HG03432 (cell line): ENCODE data around the gene TOGARAM2.

Source experiments
- ATAC-seq: cut with Tn5 transposase; IDR thresholded peaks from one replicate; pipeline ENCODE4 v1.9.1; 2021; ENCODE audit warnings: mild to moderate bottlenecking, moderate library complexity; ENCODE audit not compliant: unreplicated experiment

The TOGARAM2 gene

GRCh38 chr2:29016504-29016903 is 35.4 kb downstream of the TOGARAM2 start:
- no peak for ATAC-seq

DNA sequence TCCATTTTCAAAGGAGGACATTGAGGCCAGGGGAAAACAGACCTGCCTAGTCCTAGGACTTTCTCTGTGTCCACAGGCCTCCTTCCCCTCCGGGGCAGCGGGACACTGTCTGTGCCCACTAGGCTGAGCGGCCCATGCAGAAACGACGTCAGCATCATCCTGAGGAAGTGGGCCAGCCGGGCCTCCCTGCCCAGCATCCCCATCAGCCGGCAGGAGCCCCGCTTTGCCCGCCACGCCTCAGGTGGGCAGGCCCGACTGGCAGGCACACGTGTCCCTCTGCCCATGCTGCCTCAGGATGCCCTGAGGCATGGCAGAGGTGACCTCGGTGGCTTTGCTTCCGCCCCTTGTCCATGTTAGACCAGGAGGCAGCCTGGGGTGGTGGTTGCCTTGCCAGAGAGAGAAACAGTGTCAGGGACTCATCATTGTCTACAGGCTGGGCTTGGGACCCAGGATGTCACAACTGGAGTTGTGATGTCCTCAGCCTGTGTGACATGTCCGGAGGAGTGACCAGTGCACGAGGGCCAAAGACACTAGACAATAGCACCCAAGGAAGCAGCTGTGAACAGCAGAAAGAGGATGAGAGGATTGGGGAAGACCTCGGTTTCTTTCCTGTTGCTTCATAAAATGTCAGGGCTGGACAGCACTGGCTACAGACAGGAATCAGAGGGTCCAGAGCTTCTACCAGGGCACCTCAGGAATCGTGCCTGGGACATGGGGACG is 36.8 kb downstream of the TOGARAM2 start:
- no peak for ATAC-seq

GRCh38 chr2:29021886-29022285 is 40.8 kb downstream of the TOGARAM2 start:
- no peak for ATAC-seq

DNA sequence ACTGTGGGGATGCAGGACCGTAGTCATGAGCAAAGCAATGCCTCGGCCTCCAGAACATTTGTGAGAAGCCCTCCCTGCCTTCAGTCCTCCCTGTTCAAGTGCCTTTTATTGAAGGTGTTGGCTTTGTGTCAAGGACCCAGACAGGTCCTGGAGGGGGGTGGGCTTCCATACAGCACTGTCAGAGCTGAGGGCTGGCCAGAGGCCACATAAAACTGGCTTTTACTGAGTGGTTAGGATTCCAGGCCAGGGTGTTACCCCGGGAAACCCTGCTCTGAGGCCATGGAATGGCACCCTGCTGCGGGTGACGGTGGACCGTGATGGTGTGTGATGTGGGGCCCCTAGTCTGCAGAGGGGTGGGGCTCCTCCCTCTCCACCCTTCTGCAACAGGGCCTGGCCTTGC is 41.6 kb downstream of the TOGARAM2 start:
- ATAC-seq = no peak

DNA sequence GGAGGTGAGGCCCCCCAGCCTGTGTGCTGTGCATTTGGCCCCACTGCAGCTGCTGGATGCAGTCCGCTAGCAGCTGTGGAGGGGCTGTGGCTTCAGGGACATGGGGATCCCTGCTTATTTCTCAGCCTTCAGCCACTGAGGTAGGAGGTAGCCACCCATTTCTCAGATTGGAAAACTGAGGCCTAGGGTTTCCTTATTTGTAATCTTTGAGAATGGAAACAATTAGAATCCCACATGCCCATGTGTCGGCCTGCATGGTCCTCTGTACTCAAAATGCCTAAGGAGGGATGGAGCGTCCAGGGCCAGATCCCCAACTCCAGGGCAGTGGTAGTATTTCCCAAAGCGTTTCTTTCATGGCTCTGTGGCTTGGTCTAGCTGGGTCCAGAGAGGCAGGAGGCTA is 42.1 kb downstream of the TOGARAM2 start:
- no peak for ATAC-seq

GRCh38 chr2:29024882-29025430 is 43.9 kb downstream of the TOGARAM2 start:
- no peak for ATAC-seq

GRCh38 chr2:29025711-29026110 is 44.6 kb downstream of the TOGARAM2 start:
- no peak for ATAC-seq

DNA sequence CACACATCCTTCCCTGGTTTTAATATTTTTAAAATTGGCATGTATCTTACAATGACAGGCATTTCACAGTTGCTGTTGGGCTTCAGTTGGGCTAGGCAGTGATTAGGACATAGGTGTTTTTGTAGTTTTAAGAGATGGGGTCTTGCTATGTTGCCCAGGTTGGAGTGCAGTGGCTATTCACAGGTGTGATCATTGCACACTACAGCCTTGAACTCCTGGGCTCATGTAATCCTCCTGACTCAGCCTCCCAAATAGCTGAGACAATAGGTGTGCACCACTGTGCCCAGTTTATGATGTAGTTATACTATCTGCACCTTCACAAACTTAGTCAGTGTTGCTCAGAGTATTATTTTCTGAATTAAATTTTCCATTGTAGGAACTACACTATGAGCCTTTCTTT is 49.9 kb downstream of the TOGARAM2 start:
- ATAC-seq = no peak

DNA sequence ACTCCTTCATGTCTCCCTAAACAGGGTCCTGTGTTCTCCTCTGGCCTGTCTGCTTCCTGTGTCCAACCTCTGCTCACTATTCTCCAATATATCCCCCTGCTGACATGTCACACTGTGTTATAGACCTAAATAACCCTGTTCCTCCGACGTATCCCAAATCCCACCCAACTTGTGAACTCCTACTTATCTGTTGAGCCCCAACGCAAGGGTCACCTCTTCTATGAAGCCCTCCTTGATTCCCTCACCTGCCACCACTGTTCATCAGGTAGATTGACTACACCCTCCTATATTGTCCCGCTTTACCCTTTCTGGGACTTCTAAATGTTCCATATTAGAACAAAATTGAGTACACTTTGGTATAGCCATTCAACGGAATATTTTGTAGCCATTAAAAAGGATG is 51.1 kb downstream of the TOGARAM2 start:
- no peak for ATAC-seq

DNA sequence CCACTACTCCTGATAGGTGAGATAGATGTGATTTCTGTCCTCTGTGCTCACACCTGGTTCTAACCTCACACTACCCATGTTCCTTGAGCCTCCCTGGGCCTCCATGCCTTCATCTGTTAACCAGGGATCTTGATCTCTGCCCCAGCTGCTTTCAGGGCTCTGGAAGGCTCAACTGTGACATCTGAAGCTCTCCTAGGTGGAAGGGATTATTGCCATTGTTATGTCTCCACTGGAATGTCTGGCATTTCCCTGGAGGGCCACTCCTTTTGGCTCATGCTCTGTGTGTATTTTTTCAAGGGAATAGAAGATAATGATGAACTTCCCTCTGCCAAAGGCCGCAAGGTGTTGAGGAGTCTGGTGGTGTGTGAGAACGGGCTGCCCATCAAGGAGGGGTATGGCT is 52.1 kb downstream of the TOGARAM2 start:
- ATAC-seq = no peak

DNA sequence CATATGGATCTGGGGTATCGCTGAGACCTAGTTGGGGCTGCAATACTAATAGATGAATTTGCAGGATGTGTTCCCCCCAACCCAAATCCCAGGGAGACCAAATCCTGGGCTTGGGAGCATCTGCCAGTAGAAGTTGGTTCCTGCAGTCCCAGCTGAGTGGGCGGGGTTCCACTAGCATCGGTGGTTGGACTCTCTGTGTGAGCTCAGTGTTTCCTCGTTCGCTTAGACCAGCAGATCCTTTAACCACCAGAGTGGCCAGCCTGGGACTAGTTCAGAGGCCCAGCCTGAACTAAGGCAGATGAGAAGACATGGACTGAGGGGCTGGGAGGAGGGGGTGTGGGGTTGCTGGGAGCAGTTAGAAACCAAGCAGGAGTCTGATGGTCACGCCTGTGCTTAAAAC is 52.6 kb downstream of the TOGARAM2 start:
- no peak for ATAC-seq

GRCh38 chr2:29035016-29035745 is 54.1 kb downstream of the TOGARAM2 start:
- no peak for ATAC-seq

- peak; percentile 66 for ATAC-seq
Observed at GRCh38 chr2:29039718-29040480, 58.8 kb downstream of the TOGARAM2 start.

GRCh38 chr2:29040552-29040951 is 59.5 kb downstream of the TOGARAM2 start:
- no peak for ATAC-seq

- no peak for ATAC-seq
Observed at GRCh38 chr2:29041161-29041660, 60.1 kb downstream of the TOGARAM2 start.

- no peak for ATAC-seq
Observed at GRCh38 chr2:29042561-29043075, 61.5 kb downstream of the TOGARAM2 start.

DNA sequence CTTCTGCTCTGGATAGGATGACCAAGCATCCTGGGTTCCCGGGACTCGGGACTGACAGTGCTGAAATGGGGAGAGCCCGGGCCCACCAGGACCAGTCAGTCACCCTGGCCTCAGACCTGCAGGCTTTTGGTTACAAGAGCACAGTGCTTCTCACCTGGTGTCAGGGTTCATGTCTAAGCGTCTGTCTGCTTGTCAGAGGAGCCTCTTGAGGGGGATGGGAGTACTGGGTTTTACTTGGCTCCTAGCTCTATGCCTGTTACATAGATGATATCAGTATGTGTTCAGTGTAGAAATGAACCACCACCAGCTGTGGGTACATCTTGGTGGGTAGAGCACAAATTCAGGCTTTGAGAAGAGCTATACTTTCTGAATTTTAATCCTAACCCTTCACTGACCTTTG is 63.4 kb downstream of the TOGARAM2 start:
- ATAC-seq = no peak

DNA sequence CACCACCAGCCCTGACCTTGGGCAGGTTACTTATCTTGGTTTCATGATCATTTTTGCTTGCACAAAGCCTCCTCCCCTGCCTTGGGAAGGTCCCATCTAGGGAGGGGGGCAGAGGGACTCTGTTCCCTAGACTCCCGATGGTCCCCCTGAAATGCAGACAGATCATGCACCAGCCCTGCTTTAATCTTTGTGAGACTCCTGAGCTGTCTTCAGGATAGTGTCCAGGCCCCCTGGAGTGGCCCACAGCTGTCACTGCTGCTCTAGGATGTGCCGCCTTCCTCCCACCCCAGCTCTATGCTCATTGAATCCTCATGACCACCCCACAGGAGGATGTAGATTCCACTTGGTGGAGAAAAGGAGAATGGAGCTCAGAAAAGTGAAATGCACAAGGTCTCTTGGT is 65.2 kb downstream of the TOGARAM2 start:
- no peak for ATAC-seq

DNA sequence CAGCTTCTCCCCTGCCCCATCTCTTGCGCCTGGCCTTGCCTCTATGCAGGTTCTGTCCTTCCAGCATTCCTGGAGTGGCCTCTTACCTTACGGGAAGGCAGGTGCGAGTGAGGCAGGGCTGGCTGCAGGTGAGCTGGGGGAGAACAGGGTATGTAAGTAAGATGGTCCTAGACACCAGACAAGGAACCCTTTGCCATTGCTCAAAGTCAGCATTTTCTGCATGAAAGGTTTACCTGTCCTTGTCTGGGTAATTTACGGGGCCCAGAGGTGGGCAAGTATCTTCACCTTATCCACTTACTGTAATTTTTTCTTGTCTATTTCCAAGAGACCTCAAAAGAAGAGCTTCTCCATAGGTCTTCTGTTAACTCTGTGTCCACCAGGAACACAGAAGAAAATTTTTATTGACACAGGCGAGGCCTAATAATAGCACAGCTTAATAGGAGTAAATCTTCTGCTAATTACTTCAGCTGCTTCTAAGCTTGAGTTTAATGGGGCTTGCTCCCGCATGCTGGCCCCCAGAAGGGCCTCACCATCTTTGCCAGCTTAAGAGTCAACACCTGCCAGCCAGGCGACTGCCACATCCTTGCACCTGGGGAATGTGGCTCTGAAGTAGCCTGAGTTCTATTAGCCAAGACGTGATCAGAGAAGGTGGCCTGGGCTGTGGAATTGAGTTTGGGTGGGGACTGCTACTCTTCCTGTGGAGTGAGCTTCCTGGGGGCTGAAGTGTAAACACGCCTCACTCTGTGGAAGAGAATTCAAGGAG is 66.2 kb downstream of the TOGARAM2 start:
- ATAC-seq = no peak

GRCh38 chr2:29050591-29050990 is 69.5 kb downstream of the TOGARAM2 start:
- no peak for ATAC-seq
